GM21619 (cell line): ENCODE data around the gene GPHB5.
"Not testable (repeated sequence)": the region's sequence is repeated elsewhere in the genome, so short reads cannot be mapped to it uniquely, and the experiment has no call there.

Experiments used
- ATAC-seq: cut with Tn5 transposase; IDR thresholded peaks from one replicate; pipeline ENCODE4 v1.9.1; 2021; ENCODE audit not compliant: unreplicated experiment

The GPHB5 gene

DNA sequence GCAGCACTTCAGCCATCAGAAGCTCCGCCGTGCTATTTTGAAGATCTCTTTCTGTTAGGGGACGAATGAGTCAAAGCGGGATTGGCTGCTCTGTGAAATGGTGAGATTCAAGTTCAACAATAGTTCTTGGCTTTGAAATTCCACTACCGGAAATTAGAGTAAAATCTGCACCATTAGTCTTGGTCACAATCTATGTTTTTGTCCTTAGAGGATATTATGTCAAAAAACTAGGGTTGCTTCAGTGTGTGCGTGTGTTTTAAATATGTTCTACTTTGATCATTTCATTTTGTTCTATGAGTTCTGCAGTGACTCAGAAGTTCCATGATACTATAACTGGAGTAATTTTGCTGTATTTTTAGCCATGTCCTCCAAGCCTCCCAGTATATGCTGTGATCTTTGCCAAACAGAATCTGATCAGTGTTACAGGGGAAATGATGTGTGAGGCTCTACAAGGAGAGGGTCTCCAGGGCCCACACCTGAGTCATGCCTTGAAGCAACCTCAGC lies 22.6 kb downstream of the GPHB5 start:
- ATAC-seq: peak; percentile 63

DNA sequence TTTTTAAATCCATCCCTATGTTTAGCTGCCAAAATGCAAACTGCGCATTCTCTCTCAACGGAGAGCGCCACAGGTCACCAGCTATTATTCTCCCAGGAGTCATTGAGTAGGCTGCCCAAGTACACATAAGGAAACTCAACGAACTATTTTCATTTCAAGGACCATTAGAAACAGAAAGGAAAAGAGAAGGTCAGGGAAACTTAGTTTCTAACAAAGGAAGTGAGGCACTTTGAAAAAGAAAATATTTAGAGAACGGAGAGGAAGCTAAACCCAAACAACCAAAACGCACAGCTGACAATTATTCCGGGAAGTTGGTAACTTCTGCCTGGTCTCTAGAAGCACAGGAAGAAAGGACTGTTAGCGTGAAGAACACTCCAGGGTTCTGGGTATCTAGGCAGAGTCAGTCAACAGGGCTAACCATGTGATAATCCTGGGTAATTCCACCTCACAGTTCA lies 23.5 kb downstream of the GPHB5 start:
- peak; percentile 52 for ATAC-seq

DNA sequence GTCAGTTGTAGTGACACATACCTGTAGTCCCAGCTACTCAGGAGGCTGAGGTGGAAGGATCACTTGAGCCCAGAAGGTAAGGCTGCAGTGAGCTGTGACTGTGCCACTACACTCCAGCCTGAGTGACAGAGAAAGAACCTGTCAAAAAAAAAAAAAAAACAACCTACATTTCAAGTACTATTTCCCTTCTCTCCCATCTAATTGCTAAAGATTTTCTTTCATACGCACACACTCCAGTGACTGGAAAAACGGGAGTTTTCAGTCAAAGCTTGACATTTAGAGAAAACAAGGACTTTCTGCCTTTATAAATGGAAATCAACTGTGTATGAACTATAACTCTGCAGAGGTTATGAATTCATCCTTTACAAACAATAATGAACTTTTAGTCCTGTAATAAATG lies 25.9 kb downstream of the GPHB5 start:
- ATAC-seq: no peak

DNA sequence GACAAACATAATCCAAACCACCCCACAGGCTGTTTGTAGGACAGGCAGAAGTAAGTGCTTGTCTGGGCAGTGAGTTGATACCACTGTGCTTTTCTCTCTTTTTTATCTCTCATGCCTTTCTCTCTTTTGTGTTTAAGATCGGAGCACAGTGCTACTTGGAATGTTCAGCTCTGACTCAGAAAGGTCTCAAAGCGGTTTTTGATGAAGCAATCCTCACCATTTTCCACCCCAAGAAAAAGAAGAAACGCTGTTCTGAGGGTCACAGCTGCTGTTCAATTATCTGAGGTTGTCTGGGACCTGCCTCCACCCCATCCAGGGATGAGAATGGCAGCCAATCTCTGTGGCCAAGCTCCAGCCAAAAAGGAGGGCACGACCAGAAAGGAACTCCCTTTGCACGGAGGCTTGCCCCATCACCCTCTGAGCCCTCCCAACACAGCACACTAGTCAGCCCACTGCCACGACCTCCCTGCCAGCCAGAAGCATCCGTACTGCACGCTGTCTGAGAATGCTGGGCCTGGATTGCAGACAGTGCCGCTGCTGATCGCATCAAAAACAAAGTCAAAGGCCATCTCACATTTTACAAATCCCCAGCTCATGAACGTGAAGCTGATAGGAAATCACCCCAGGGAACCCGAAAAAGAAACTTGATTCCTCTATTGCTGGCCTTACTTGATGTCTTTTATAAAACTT lies 27.8 kb downstream of the GPHB5 start:
- no peak for ATAC-seq

- ATAC-seq: peak; percentile 61
Observed at GRCh38 chr14:63288853-63289252, 29.9 kb downstream of the GPHB5 start.

DNA sequence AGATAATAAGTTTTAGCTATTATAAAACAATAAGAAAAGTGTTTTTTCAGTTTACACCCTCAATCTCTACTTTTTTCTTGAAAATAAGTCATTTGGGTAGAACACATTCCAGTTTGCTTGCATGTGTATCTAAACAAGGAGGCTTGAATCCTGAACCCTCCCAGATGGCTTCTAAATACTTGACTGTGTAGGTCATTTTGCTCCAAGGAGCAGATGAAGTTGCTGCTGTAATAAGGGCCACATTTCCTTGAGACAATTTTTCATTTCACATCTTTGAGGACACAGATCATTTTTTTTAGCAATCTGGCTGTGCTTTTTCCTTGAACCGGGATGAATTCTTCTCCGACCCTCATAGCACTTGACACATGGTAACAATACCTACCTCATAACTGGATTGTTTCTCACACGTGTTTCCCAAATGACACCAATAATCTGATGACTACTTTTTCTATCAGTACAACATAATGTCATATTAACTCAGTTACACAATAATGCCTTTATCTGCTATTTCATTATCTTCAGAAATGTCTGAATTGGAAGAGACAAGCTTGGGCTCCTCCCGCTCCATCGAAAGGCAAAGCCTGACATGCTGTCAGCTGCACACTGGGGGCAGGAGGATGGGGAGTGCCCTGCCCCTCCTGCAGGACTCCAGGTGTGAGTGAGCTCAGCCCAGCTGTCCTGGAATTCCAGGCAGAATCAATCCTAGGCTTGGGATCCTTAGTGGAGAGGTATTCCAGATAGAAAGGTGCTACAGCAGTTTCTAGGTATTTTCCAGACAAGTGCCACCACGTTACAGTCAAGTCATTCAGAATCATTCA lies 30.9 kb downstream of the GPHB5 start:
- no peak for ATAC-seq

GRCh38 chr14:63286071-63286470 lies 32.7 kb downstream of the GPHB5 start:
- ATAC-seq: no peak

DNA sequence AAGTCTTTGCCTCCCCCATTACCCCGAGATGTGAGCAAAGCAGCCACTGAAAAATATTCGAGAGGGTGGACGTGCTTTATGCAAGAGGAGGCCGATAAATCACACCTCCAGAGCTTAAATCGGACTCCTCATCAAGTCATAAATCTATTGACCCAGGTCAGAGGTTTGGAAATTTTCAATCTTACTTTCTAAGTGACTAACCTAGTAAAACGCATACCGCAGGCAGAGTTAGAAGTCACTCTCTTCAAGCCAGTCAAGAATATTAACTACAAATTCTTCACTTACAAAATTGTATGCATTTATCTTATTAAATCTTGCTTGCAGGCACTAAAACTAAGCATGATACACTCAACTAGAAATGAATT lies 34.9 kb downstream of the GPHB5 start:
- ATAC-seq: no peak

GRCh38 chr14:63282997-63283883 lies 35.5 kb downstream of the GPHB5 start:
- peak; percentile 70 for ATAC-seq

GRCh38 chr14:63279933-63280332 lies 38.8 kb downstream of the GPHB5 start:
- not testable (repeated sequence) for ATAC-seq

- no peak for ATAC-seq
Observed at GRCh38 chr14:63277591-63278183, 41.0 kb downstream of the GPHB5 start.

GRCh38 chr14:63276492-63277342 lies 42.0 kb downstream of the GPHB5 start:
- peak; percentile 70 for ATAC-seq

DNA sequence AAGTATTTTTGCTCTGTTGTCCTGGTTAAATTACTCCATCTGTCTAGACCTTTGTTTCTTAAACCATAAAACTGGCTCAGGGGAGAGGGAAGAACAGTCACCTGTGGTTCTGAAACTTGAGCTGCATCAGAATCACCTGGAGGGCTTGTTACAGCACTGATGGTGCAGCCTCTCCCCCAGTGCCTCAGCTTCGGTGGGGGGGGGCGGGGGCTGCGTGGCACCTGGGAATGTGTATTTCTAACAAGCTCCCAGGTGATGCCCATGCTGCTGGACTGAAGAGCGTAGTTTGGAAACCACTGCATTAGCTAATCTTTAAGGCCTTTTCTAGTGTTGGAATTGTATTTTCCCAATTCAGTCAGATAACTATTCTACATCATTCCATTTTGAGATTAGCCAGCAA lies 42.7 kb downstream of the GPHB5 start:
- no peak for ATAC-seq

- ATAC-seq: no peak
Observed at GRCh38 chr14:63275611-63276010, 43.1 kb downstream of the GPHB5 start.

DNA sequence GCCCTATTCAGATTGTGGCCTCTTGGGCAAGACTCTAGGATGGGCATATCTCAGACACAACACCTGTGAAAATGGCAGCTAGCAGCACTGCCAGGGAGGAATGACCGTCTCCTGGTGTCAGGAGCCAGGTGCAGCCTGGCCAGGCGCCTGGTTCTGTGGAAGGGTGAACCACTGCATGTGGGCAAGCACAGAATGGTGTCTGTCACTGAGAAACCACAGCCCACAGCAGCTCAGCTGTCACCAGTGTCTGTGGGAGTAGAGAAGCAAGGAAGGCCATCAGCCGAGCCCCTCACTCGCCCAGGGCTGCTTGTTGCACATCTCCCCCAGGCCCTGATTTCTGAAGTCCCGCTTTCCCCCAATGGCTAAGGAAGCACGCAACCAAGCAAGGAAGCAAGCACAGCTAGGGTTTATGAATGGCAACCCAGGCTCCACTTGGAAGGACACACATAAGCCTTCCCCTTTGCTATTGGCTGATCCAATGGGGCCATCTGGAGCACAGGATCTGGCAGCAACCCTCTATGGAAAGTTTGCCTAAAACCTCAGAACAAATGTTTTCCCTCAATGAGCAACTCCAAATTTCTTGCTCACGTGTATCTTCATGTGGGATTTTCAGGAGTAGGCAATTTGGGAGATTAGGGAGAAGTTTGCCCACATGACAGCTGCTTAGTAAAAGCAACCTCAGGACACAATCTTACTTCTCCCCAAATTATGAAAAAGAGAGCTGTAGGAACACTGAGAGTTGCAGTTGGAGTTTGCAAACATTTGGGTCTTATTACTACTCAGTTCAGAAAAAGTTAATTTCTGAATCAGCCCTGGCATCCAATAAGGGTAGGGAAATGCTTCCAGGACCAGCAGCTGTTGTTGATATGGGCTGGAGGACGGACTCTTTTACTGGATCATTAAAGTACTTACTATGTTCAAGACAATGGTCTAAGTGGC lies 44.7 kb downstream of the GPHB5 start:
- ATAC-seq: no peak

- no peak for ATAC-seq
Observed at GRCh38 chr14:63273129-63273528, 45.6 kb downstream of the GPHB5 start.

DNA sequence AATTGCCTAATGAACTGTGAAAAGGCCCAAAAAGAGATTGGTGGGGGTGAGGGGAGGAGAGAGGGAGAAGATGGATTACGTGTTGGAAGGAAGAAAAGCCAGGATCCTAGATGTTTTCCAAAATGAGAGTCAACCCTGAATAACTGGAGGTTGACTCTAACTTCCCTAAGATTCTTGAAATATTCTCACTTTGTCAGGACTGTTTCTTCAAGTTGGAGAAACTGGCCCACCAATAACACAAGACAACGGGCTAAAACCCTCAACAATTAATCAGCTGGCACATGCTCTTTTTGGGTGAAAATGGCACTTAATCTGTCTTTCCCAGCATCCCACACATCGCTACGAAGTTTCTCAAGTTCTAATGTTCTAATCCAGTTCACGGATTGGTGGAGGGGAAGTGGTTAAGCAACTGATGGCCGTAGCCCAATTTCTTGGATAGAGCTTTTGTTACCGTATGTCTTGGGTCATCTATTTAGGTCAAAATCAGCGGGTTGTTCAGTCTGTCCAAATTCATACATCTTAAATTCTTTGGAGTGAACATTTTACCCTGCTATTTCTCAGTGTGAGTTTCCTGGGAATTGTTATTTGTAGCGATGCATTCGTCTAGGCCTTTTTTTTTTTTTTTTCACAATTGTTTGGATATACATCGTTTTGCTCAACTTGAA lies 49.0 kb downstream of the GPHB5 start:
- ATAC-seq: no peak

DNA sequence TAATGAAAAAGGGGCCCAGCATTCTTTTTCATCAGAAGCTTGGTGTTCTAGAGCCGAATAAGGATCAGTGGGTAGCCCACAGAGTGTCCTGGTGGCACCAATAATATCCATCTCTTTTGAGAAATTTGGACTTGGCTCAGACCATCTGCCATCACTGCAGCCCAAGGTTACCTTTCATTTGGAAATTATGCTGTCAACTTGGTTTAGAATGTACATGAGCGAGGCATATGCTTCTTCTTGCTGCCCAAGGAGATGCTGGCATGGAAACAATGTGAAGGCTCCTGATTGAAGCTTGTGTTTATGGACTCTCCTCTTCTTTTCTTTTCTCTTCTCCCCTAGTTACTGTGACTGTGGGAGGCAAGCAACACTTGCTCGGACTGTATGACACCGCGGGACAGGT lies 50.0 kb downstream of the GPHB5 start:
- no peak for ATAC-seq
